CD4-positive, CD25-positive, alpha-beta regulatory T cell (primary cell): ENCODE measurements around the gene RASL10B. TPM values are rescaled to one million over a fixed set of nuclear protein-coding genes. Genes with fewer than 3 reads are reported as not detected.
A peak's percentile ranks its signal among the peaks of the same experiment; 100 is the strongest.

Experiments used
- ATAC-seq, 2 donors: fragments of 150-1000 bp; cut with Tn5 transposase; one replicate each; pipeline ENCODE4 v1.10.0; 2021; ENCODE audit warnings: low read depth in 2 of 2, moderate number of reproducible peaks in 2 of 2, moderate library complexity in 1 of 2
- DNase-seq, 3 donors: peaks; one replicate each; pipeline versions ENCODE4 v3.0.0 to v3.0.0-alpha.2; 2012 to 2022; ENCODE audit warnings: mixed read lengths in 1 of 3
- H3K27ac ChIP-seq: one replicate; pipeline ENCODE4 v1.7.0; 2013; ENCODE audit warnings: mild to moderate bottlenecking, low read length; ENCODE audit not compliant: insufficient read depth, poor library complexity, severe bottlenecking
- H3K27me3 ChIP-seq: one replicate; pipeline ENCODE4 v1.7.0; 2013; ENCODE audit warnings: low read length; ENCODE audit not compliant: control insufficient read depth, insufficient read depth
- H3K36me3 ChIP-seq: one replicate; pipeline ENCODE4 v1.7.0; 2013; ENCODE audit warnings: mild to moderate bottlenecking, low read length, moderate library complexity; ENCODE audit not compliant: control insufficient read depth, insufficient read depth
- H3K4me1 ChIP-seq: 2 replicates; pipeline ENCODE4 v1.7.0; 2013; ENCODE audit warnings: mild to moderate bottlenecking, low read length; ENCODE audit not compliant: insufficient read depth, control insufficient read depth, poor library complexity, severe bottlenecking
- H3K4me3 ChIP-seq: one replicate; pipeline ENCODE4 v1.7.0; 2013; ENCODE audit warnings: low read depth, mild to moderate bottlenecking, low read length, moderate library complexity
- H3K9me3 ChIP-seq, 2 experiments: 1 replicate in 1 of 2; 2 replicates in 1 of 2; pipeline ENCODE4 v1.7.0; 2013; ENCODE audit warnings: low read length in 2 of 2, mild to moderate bottlenecking in 1 of 2, moderate library complexity in 1 of 2; ENCODE audit not compliant: control insufficient read depth in 2 of 2
- H3K27ac Mint-ChIP-seq, 3 donors: one replicate each; pipeline ENCODE4 v1.8.0; 2020 to 2022; ENCODE audit warnings: mild to moderate bottlenecking in 3 of 3, mixed read lengths in 3 of 3, moderate library complexity in 2 of 3
- H3K27me3 Mint-ChIP-seq: one replicate; pipeline ENCODE4 v1.8.0; 2022; ENCODE audit warnings: mild to moderate bottlenecking, mixed read lengths
- H3K36me3 Mint-ChIP-seq: one replicate; pipeline ENCODE4 v1.8.0; 2020; ENCODE audit warnings: mixed read lengths
- H3K4me1 Mint-ChIP-seq, 4 donors: one replicate each; pipeline ENCODE4 v1.8.0; 2020 to 2022; ENCODE audit warnings: mixed read lengths in 4 of 4, mild to moderate bottlenecking in 1 of 4
- H3K4me3 Mint-ChIP-seq, 4 donors: one replicate each; pipeline ENCODE4 v1.8.0; 2020 to 2022; ENCODE audit warnings: mild to moderate bottlenecking in 4 of 4, mixed read lengths in 4 of 4, moderate library complexity in 3 of 4
- H3K9me3 Mint-ChIP-seq, 7 donors: one replicate each; pipeline ENCODE4 v1.8.0; 2020 to 2022; ENCODE audit warnings: mixed read lengths in 7 of 7, mild to moderate bottlenecking in 3 of 7, moderate library complexity in 2 of 7
- polyA plus RNA-seq, 4 donors: library from polyadenylated mRNA; unstranded; fragments of 300-500 nt; fragmentation: Illumina TruSeq; gene quantifications; one replicate each; pipeline ENCODE4 v1.2.3, GENCODE V29; 2021
- total RNA-seq: library from RNA; stranded (reverse); gene quantifications from one replicate; pipeline ENCODE4 v1.2.3, GENCODE V29; 2022

RASL10B gene
- total and polyA plus RNA-seq, 5 donors from 2014 or later: 0.14 TPM; not detected in 4

DNA sequence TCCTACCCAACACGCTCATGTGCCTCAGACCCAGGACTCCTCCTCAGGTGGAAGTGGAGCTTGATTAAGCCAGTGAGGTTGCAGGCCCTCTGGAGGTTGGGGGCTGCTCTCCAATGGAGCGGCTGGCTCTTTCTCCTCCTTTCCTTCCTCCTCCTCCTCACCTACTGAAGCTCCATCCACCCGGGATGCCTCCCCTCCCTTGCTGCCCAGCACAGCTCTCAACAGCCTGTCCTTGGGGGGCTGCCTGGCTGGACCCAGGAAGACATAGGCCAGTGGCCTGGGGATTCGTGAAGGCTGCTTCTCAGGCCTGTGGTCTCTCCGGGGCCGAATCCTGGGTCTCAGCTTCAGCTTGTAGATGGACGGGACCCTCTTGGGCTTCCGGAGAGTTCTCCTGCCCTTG is 13.4 kb downstream of the RASL10B start:
- no peak overlapping the region for H3K27ac Mint-ChIP-seq
- peaks cover 61% of the 10 kb centered on the region for H3K27me3 Mint-ChIP-seq
- ATAC-seq: no peak
- Histone ChIP-seq H3K36me3 (no peaks in the 10 kb centered on the region), H3K4me1 (peaks cover 12% of the 10 kb centered on the region), H3K4me3 (no peak overlapping the region), H3K9me3 (no peaks in the 10 kb centered on the region), H3K27ac (no peak overlapping the region), H3K27me3 (peaks cover 15% of the 10 kb centered on the region)
- H3K4me3 Mint-ChIP-seq: no peak overlapping the region
- peaks cover 0 to 3% (median 0%) of the 10 kb centered on the region in 7 donors for H3K9me3 Mint-ChIP-seq
- no peaks in the 10 kb centered on the region for H3K36me3 Mint-ChIP-seq
- H3K4me1 Mint-ChIP-seq: peaks cover 0 to 14% (median 1%) of the 10 kb centered on the region in 4 donors
- no peak for DNase-seq

DNA sequence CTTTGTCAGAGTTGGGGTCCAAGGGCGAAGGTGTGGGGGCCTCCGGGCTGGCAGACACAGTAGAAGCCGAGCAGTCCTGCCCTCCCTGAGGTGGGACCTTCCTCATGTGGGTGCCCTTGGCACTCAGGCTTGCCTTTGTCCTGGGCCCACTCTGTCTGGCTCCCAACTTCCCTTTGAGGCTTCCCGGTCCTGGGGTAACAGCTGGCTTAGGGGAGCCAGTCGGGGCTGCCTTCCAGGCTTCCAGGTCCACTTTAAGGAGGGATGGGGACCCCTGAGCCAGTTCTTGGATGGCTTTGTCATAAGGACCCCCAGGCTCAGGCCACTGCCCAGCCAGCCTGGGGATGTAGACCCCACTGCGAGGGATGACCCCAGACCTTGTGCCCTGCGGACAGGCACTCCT is 13.8 kb downstream of the RASL10B start:
- Mint-ChIP-seq H3K4me3 (no peak overlapping the region), H3K36me3 (no peaks in the 10 kb centered on the region), H3K27me3 (peaks cover 61% of the 10 kb centered on the region), H3K9me3 (peaks cover 0 to 3% (median 0%) of the 10 kb centered on the region in 7 donors), H3K4me1 (peaks cover 0 to 14% (median 1%) of the 10 kb centered on the region in 4 donors), H3K27ac (no peak overlapping the region)
- DNase-seq: no peak
- H3K4me3 ChIP-seq: no peak overlapping the region
- H3K36me3 ChIP-seq: no peaks in the 10 kb centered on the region
- H3K27me3 ChIP-seq: peaks cover 17% of the 10 kb centered on the region
- no peak for ATAC-seq
- no peaks in the 10 kb centered on the region for H3K9me3 ChIP-seq
- no peak overlapping the region for H3K27ac ChIP-seq
- H3K4me1 ChIP-seq: peaks cover 15% of the 10 kb centered on the region

DNA sequence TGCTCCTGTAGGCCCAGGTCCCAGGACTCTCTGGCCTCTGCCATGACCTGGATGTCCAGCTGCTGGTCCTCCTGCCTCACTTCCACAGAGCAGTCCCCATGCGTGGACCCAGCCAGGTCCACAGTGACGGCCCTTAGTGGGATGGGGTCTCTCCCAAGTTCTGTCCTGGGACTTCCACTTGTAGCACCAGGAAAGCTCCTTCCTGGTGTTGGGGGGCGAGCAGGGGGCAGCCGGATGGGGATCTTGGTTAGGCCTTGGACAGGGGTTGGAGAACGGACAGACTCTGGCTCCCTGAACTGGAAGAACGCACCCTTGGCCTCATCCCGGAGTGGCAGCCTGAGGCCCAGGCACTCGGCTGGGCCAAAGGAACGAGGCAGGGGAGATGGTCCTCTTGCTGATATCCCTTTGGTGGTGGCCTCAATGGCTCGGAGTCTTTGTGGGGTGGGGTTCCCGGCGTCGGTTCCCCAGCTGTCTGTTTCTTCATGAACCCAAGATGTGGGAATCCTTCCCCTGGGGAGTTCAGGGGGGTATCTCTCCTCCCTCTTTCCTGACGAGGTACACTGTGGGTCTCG is 14.4 kb downstream of the RASL10B start:
- peaks cover 63% of the 10 kb centered on the region for H3K27me3 Mint-ChIP-seq
- no peak overlapping the region for H3K4me3 Mint-ChIP-seq
- Histone ChIP-seq H3K27ac (no peak overlapping the region), H3K4me1 (peaks cover 15% of the 10 kb centered on the region), H3K36me3 (no peaks in the 10 kb centered on the region), H3K9me3 (no peaks in the 10 kb centered on the region), H3K27me3 (peaks cover 21% of the 10 kb centered on the region), H3K4me3 (no peak overlapping the region)
- ATAC-seq: no peak
- H3K36me3 Mint-ChIP-seq: no peaks in the 10 kb centered on the region
- peak overlapping the region in 1 of 3 donors; percentile 9 for H3K27ac Mint-ChIP-seq
- H3K9me3 Mint-ChIP-seq: peaks cover 0 to 3% (median 0%) of the 10 kb centered on the region in 7 donors
- no peak for DNase-seq
- H3K4me1 Mint-ChIP-seq: peaks cover 0 to 13% (median 1%) of the 10 kb centered on the region in 4 donors

DNA sequence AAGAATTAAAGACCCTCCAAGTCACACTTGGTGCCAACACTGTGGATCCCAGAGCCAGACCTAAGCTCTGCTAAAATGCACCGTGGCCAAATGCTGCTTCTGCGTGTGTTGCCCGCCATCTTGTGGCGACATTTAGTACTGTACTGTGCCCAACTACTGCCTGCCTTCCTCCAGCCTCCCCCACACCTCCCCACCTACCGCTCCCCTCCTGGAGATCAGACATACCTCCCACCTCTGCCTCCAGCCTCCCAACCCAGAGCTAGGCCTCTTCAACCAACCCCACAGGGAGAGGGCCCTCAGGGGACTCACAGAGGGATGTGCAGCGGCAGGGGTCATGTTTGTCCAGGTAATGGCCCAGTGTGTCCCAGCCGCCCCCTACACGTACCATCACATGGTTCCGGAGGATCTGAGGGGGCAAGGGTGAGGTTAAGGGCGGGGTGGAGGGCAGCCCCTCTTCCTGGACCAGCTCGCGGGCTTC is 16.1 kb downstream of the RASL10B start:
- H3K36me3 Mint-ChIP-seq: no peaks in the 10 kb centered on the region
- H3K27ac Mint-ChIP-seq: peak overlapping the region in 1 of 3 donors; percentile 15
- no peak overlapping the region for H3K27ac ChIP-seq

DNA sequence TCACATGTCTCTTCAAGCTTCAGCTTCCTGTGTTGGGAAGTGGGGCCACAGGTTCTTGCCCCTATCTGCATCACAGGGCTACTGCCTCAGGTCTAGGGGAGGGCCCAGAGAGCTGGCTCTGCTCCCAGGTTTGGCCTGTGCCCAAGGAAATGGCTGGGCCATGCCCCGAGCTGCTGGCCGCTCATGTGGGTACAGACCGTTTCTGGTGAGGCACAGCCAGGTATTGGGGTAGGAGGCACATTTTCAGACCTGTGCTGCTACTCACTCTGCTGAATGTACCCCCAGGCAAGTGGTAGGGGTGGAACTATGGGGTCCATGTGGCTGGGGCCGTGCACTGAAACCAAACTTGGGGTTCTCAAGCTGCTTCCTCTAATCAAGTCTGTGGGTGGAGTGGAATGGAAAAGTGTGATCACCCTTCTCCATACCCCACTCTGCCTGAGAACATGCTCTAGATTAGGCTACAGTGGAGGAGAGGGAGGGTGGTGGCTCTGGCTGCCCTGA is 17.0 kb downstream of the RASL10B start:
- H3K9me3 ChIP-seq: no peaks in the 10 kb centered on the region
- H3K4me3 Mint-ChIP-seq: no peak overlapping the region
- no peaks in the 10 kb centered on the region for H3K36me3 ChIP-seq
- H3K27me3 ChIP-seq: peaks cover 19% of the 10 kb centered on the region
- H3K4me1 ChIP-seq: peaks cover 9% of the 10 kb centered on the region
- H3K9me3 Mint-ChIP-seq: peaks cover 0 to 3% (median 0%) of the 10 kb centered on the region in 7 donors
- DNase-seq: no peak
- no peak overlapping the region for H3K27ac Mint-ChIP-seq
- H3K27me3 Mint-ChIP-seq: peaks cover 64% of the 10 kb centered on the region
- no peak for ATAC-seq
- peaks cover 0 to 9% (median 0%) of the 10 kb centered on the region in 4 donors for H3K4me1 Mint-ChIP-seq
- no peaks in the 10 kb centered on the region for H3K36me3 Mint-ChIP-seq
- no peak overlapping the region for H3K4me3 ChIP-seq
- H3K27ac ChIP-seq: no peak overlapping the region

More for the DNA sequence above, 16.1 kb downstream of the RASL10B start:
- DNase-seq (peak; percentile 60 to 80 (median 77)), ATAC-seq (peak; percentile 74 to 85)
- Histone ChIP-seq H3K27me3 (peaks cover 19% of the 10 kb centered on the region), H3K36me3 (no peaks in the 10 kb centered on the region), H3K4me3 (no peak overlapping the region), H3K9me3 (no peaks in the 10 kb centered on the region), H3K4me1 (peaks cover 9% of the 10 kb centered on the region)
- Mint-ChIP-seq H3K27me3 (peaks cover 66% of the 10 kb centered on the region), H3K9me3 (peaks cover 0 to 3% (median 0%) of the 10 kb centered on the region in 7 donors), H3K4me1 (peaks cover 0 to 9% (median 0%) of the 10 kb centered on the region in 4 donors), H3K4me3 (no peak overlapping the region)

DNA sequence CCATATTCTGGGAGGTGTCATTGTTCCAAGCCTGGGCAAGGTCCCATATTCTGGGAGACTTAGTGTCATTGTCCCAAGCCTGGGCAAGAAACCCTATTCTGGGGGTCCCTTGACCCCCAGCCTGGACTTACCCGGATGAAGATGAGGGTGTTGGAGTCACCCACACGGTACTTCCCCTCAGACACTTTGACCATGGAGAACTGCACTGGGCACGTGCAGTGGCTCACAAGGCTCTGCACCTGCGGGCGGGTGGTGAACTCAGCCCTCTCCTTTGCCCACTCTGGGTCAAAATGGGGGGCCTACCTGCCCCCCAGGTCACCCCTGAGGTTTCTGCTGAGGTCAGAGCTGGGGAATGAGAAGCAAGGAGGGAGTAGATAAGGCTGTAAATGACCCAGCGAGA is 17.5 kb downstream of the RASL10B start:
- H3K4me1 Mint-ChIP-seq: peaks cover 0 to 9% (median 0%) of the 10 kb centered on the region in 4 donors
- peak overlapping the region in 1 of 4 donors; percentile 48 for H3K4me3 Mint-ChIP-seq
- H3K27ac Mint-ChIP-seq: no peak overlapping the region
- Histone ChIP-seq H3K27ac (no peak overlapping the region), H3K9me3 (no peaks in the 10 kb centered on the region), H3K27me3 (peaks cover 19% of the 10 kb centered on the region), H3K4me3 (no peak overlapping the region), H3K4me1 (peaks cover 9% of the 10 kb centered on the region), H3K36me3 (no peaks in the 10 kb centered on the region)
- peaks cover 61% of the 10 kb centered on the region for H3K27me3 Mint-ChIP-seq
- H3K9me3 Mint-ChIP-seq: no peaks in the 10 kb centered on the region
- no peak for ATAC-seq
- no peaks in the 10 kb centered on the region for H3K36me3 Mint-ChIP-seq
- no peak for DNase-seq

DNA sequence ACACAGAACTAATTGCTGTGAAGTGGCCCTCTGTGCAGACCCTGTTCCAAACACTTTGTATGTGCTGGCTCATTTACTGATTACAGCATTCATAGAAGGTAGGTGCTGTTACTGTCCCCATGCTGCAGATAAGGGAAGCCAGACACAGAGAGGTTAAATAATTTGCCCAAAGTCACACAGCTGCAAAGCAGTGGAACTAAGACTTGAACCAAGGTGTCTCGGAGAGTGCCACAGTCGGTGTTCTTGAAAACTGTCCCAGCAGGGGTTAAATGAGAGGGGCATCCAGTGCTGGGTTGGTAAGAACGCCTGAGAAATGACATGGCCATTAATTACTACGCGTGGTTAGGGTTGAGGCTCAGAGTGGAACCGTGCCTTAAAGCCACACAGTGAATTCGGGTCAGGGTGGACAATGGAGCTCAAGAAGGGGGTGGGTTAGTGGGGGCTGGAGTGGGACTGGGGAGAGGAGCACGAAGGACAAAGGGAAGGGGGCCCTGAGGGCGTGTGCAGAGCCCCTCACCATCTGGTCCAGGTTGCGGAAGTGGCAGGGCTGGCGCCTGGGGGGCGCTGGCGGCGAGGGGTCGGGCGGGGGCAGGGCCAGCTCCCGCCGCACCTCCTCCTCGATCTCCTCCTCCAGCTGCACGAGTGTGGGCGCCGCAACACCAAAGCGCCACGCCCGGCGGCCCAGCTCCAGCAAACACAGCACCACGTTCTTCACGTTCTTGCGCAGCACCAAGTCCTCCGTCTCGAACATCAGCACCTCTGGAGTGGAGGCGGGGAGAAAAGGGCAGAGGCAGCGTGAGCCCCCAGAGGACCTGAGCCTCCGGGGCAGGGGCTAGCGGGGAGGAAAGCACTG is 18.3 kb downstream of the RASL10B start:
- Mint-ChIP-seq H3K4me3 (no peak overlapping the region), H3K27ac (no peak overlapping the region)

More for the DNA sequence above, 18.3 kb downstream of the RASL10B start:
- no peaks in the 10 kb centered on the region for H3K36me3 Mint-ChIP-seq
- H3K4me1 Mint-ChIP-seq: peaks cover 0 to 9% (median 0%) of the 10 kb centered on the region in 4 donors
- H3K27me3 Mint-ChIP-seq: peaks cover 61% of the 10 kb centered on the region
- Histone ChIP-seq H3K9me3 (no peaks in the 10 kb centered on the region), H3K36me3 (no peaks in the 10 kb centered on the region), H3K4me3 (no peak overlapping the region), H3K27me3 (peaks cover 19% of the 10 kb centered on the region), H3K4me1 (peaks cover 9% of the 10 kb centered on the region), H3K27ac (no peak overlapping the region)
- no peaks in the 10 kb centered on the region for H3K9me3 Mint-ChIP-seq
- no peak for ATAC-seq
- no peak for DNase-seq
